Tibial nerve (tissue), 4 donors: ENCODE results near the gene GOPC. TPM values are rescaled to one million over a fixed set of nuclear protein-coding genes. Genes with fewer than 3 reads are reported as not detected.

Experiments used
- DNase-seq, 2 donors: peaks; one replicate each; pipeline ENCODE4 v3.0.0-alpha.2; 2019; ENCODE audit warnings: low spot score in 2 of 2
- H3K27ac ChIP-seq, 4 donors: fragments of 200-600 bp; sonication (generic) in 3 of 4; one replicate each; pipeline ENCODE4 v1.5.1; 2017 to 2019; ENCODE audit warnings: mild to moderate bottlenecking in 1 of 4
- H3K27me3 ChIP-seq, 2 donors: fragments of 200-600 bp; sonication (generic) in 1 of 2; one replicate each; pipeline versions ENCODE4 v1.5.1 to v1.6.0; 2017 to 2019
- H3K36me3 ChIP-seq, 3 donors: fragments of 200-600 bp; sonication (generic); one replicate each; pipeline ENCODE4 v1.5.1; 2018 to 2019
- H3K4me1 ChIP-seq, 4 donors: fragments of 200-600 bp; sonication (generic) in 3 of 4; one replicate each; pipeline ENCODE4 v1.5.1; 2017 to 2019
- H3K4me3 ChIP-seq, 4 donors: fragments of 200-600 bp; sonication (generic) in 3 of 4; one replicate each; pipeline ENCODE4 v1.5.1; 2017 to 2019; ENCODE audit warnings: mild to moderate bottlenecking in 1 of 4, moderate library complexity in 1 of 4
- H3K9me3 ChIP-seq, 4 donors: fragments of 200-600 bp; sonication (generic) in 3 of 4; one replicate each; pipeline ENCODE4 v1.5.1; 2017 to 2019
- CTCF ChIP-seq, 5 experiments: fragments of 200-600 bp in 3 of 5; fragments of 450-650 bp in 2 of 5; sonication (generic) in 3 of 5; IDR thresholded peaks; one replicate each; pipeline ENCODE4 v1.5.1; 2016 to 2019; ENCODE audit warnings: antibody characterized with exemption in 5 of 5, mild to moderate bottlenecking in 3 of 5, moderate library complexity in 2 of 5
- EP300 ChIP-seq, 2 donors: sonication (generic); formaldehyde crosslinking; IDR thresholded peaks; one replicate each; pipeline ENCODE4 v1.6.1; 2017; ENCODE audit warnings: antibody characterized with exemption in 2 of 2, mild to moderate bottlenecking in 1 of 2
- POLR2A ChIP-seq, 2 donors: fragments of 450-650 bp; IDR thresholded peaks; one replicate each; pipeline ENCODE4 v1.6.1; 2017; ENCODE audit warnings: antibody characterized with exemption in 2 of 2, mild to moderate bottlenecking in 2 of 2, moderate library complexity in 2 of 2
- WGBS, 2 donors: methylation state at CpG; one replicate each; pipeline ENCODE4 v1.1.5; 2018; 5-methylcytosine and 5-hydroxymethylcytosine counted together
- total RNA-seq, 4 donors: library from RNA; depleted of rRNA; stranded (reverse); fragments of >200 nt; gene quantifications; one replicate each; pipeline ENCODE4 v1.1.0, GENCODE V29; 2016

GOPC gene
- total RNA-seq, 4 donors from 2014 or later: 25.5 to 34.1 (median 31.0) TPM

GRCh38 chr6:117514655-117515054 is 87.7 kb downstream of the GOPC start:
- H3K9me3 ChIP-seq: no peaks in the 10 kb centered on the region
- no peaks in the 10 kb centered on the region for H3K27me3 ChIP-seq
- H3K27ac ChIP-seq: no peak overlapping the region
- TF ChIP-seq EP300 (IDR thresholded peaks at IDR 0.05): no peak
- TF ChIP-seq POLR2A (IDR thresholded peaks at IDR 0.05): no peak
- no peak for TF ChIP-seq CTCF (IDR thresholded peaks at IDR 0.05)
- H3K4me1 ChIP-seq: no peaks in the 10 kb centered on the region
- H3K4me3 ChIP-seq: no peak overlapping the region
- H3K36me3 ChIP-seq: peaks cover 0 to 10% (median 0%) of the 10 kb centered on the region in 3 donors
- WGBS, 2 donors: 88 to 96% methylated on average over 1 of the region's 1 CpG
- no peak for DNase-seq

GRCh38 chr6:117513778-117514365 is 88.4 kb downstream of the GOPC start:
- Histone ChIP-seq H3K4me3 (no peak overlapping the region), H3K27me3 (no peaks in the 10 kb centered on the region), H3K4me1 (no peaks in the 10 kb centered on the region), H3K27ac (no peak overlapping the region), H3K9me3 (no peaks in the 10 kb centered on the region), H3K36me3 (peaks cover 0 to 12% (median 0%) of the 10 kb centered on the region in 3 donors)
- no peak for TF ChIP-seq POLR2A (IDR thresholded peaks at IDR 0.05)
- no peak for TF ChIP-seq CTCF (IDR thresholded peaks at IDR 0.05)
- TF ChIP-seq EP300 (IDR thresholded peaks at IDR 0.05): no peak
- 89% methylated on average over 7 of the region's 7 CpGs for WGBS, 2 donors
- DNase-seq: no peak

- WGBS, 2 donors: 32 to 58% methylated on average over 2 of the region's 2 CpGs
- no peaks in the 10 kb centered on the region for H3K27me3 ChIP-seq
- H3K9me3 ChIP-seq: no peaks in the 10 kb centered on the region
- H3K36me3 ChIP-seq: peaks cover 0 to 12% (median 0%) of the 10 kb centered on the region in 3 donors
- no peak for DNase-seq
- TF ChIP-seq EP300 (IDR thresholded peaks at IDR 0.05) (no peak), POLR2A (IDR thresholded peaks at IDR 0.05) (no peak)
- no peak overlapping the region for H3K4me3 ChIP-seq
- H3K4me1 ChIP-seq: no peaks in the 10 kb centered on the region
- no peak overlapping the region for H3K27ac ChIP-seq
These were observed 89.2 kb downstream of the GOPC start for GRCh38 chr6:117512987-117513573.

GRCh38 chr6:117512056-117512828 is 90.1 kb downstream of the GOPC start:
- Histone ChIP-seq H3K27me3 (no peaks in the 10 kb centered on the region), H3K27ac (no peak overlapping the region), H3K36me3 (peaks cover 0 to 9% (median 0%) of the 10 kb centered on the region in 3 donors), H3K9me3 (no peaks in the 10 kb centered on the region), H3K4me3 (no peak overlapping the region), H3K4me1 (peaks cover 0 to 2% (median 0%) of the 10 kb centered on the region in 4 donors)
- 87 to 88% methylated on average over 7 of the region's 7 CpGs for WGBS, 2 donors
- DNase-seq: no peak
- TF ChIP-seq CTCF (IDR thresholded peaks at IDR 0.05) (no peak), POLR2A (IDR thresholded peaks at IDR 0.05) (no peak), EP300 (IDR thresholded peaks at IDR 0.05) (no peak)

Other genes starting within 250 kb of the GOPC start
- not detected for gene ROS1, start 176.6 kb downstream of the GOPC start, total RNA-seq
- 10 to 100 TPM in 2 of 4 donors, 1 to 10 TPM in 2; 6.9 to 13.2 (median 10.0) TPM for gene DCBLD1, start 119.8 kb downstream of the GOPC start, total RNA-seq
- gene NUS1, start 73.0 kb upstream of the GOPC start, total RNA-seq: 10 to 100 TPM; 14.1 to 23.7 (median 20.2) TPM